Activated CD8-positive, alpha-beta T cell treated with anti-CD3 and anti-CD28 coated beads for 36 hours (primary cell): ENCODE results near the gene RSBN1. TPM values are rescaled to one million over a fixed set of nuclear protein-coding genes. Genes with fewer than 3 reads are reported as not detected.
"Not testable (repeated sequence)": the region's sequence is repeated elsewhere in the genome, so short reads cannot be mapped to it uniquely, and the experiment has no call there.

Experiments used
- ATAC-seq: fragments of 200-7000 bp; cut with Tn5 transposase; one replicate; pipeline ENCODE4 v1.10.0; 2021; ENCODE audit warnings: mild to moderate bottlenecking, moderate library complexity
- CTCF ChIA-PET: fragments of 350-600 bp; sonication (Branson Sonifier 250); formaldehyde crosslinking; loops from one replicate; lab custom pipeline; 2021; ENCODE audit warnings: antibody characterized with exemption; lab: Charles Lee
- POLR2A ChIA-PET: fragments of 350-600 bp; sonication (Branson Sonifier 250); formaldehyde crosslinking; loops from one replicate; lab custom pipeline; 2021; ENCODE audit warnings: antibody characterized with exemption; lab: Charles Lee
- DNase-seq: peaks from one replicate; pipeline ENCODE4 v3.0.0-alpha.2; 2020
- H3K27ac Mint-ChIP-seq: one replicate; pipeline ENCODE4 v1.8.0; 2021; ENCODE audit warnings: mild to moderate bottlenecking, mixed read lengths
- H3K27me3 Mint-ChIP-seq: one replicate; pipeline ENCODE4 v1.8.0; 2021; ENCODE audit warnings: mixed read lengths
- H3K36me3 Mint-ChIP-seq: one replicate; pipeline ENCODE4 v1.8.0; 2021; ENCODE audit warnings: low read depth, mixed read lengths
- H3K4me1 Mint-ChIP-seq: one replicate; pipeline ENCODE4 v1.8.0; 2021; ENCODE audit warnings: low read depth, mixed read lengths
- H3K4me3 Mint-ChIP-seq: one replicate; pipeline ENCODE4 v1.8.0; 2021; ENCODE audit warnings: mild to moderate bottlenecking, moderate library complexity, mixed read lengths
- H3K9me3 Mint-ChIP-seq: one replicate; pipeline ENCODE4 v1.8.0; 2021; ENCODE audit warnings: mixed read lengths
- intact Hi-C: fragments of 100-400 bp; cut with micrococcal nuclease; formaldehyde crosslinking; loops from one replicate; pipeline ENCODE4 v1.10.0; 2022
- total RNA-seq, 2 experiments: library from RNA; stranded (reverse); gene quantifications; one replicate each; pipeline ENCODE4 v1.2.3, GENCODE V29; 2021
- TF ChIP-seq, protein P1 (sequence below): fragments of 200-600 bp; IDR thresholded peaks from one replicate; pipeline ENCODE4 v1.8.0; 2022; ENCODE audit warnings: antibody characterized with exemption, mild to moderate bottlenecking

RSBN1 gene
- total RNA-seq, 2 experiments from 2014 or later = 25.6 to 28.3 TPM

DNA sequence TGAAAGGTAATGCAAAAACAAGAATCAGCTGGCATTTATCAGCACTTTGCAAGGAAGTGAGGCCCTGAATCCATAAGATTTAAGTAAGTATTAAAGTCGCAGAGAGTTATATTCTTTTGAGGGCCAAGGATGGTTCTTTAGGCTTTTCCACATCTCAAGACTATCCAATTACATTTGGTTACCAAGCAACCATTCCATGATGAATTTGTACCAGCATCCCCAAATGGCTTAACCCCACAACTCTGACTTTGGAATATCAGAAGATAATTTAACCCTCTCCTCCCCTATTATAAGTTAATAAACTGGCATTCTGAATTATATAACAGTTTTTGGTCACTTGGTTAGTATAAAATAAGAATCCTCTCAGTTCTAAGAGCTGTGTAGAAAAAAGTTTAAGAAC, 55.8 kb downstream of the RSBN1 start:
- DNase-seq = no peak
- Mint-ChIP-seq H3K4me1 (peaks cover 24% of the 10 kb centered on the region), H3K27ac (no peak overlapping the region), H3K36me3 (peaks cover 23% of the 10 kb centered on the region), H3K9me3 (no peaks in the 10 kb centered on the region), H3K4me3 (no peak overlapping the region), H3K27me3 (no peaks in the 10 kb centered on the region)
- TF ChIP-seq, protein P1, sequence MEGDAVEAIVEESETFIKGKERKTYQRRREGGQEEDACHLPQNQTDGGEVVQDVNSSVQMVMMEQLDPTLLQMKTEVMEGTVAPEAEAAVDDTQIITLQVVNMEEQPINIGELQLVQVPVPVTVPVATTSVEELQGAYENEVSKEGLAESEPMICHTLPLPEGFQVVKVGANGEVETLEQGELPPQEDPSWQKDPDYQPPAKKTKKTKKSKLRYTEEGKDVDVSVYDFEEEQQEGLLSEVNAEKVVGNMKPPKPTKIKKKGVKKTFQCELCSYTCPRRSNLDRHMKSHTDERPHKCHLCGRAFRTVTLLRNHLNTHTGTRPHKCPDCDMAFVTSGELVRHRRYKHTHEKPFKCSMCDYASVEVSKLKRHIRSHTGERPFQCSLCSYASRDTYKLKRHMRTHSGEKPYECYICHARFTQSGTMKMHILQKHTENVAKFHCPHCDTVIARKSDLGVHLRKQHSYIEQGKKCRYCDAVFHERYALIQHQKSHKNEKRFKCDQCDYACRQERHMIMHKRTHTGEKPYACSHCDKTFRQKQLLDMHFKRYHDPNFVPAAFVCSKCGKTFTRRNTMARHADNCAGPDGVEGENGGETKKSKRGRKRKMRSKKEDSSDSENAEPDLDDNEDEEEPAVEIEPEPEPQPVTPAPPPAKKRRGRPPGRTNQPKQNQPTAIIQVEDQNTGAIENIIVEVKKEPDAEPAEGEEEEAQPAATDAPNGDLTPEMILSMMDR = no peak
- intact Hi-C loops = no loop called here
- ATAC-seq = no peak
- ChIA-PET POLR2A (no interaction called here), CTCF (no interaction called here)

DNA sequence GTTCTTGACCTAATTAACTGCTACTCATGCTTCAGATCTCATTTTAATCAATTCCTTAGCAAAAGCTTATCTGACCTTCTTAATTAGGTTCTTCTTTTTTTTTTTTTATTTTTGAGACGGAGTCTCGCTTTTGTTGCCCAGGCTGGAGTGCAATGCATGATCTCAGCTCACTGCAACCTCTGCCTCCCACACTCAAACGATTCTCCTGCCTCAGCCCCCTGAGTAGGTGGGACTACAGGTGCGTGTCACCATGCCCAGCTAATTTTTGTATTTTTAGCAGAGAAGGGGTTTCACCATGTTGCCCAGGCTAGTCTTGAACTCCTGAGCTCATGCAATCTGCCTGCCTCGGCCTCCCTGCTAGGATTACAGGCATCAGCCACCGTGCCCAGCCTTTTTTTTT, 58.9 kb downstream of the RSBN1 start:
- H3K4me3 Mint-ChIP-seq, H3K27me3 Mint-ChIP-seq, H3K27ac Mint-ChIP-seq, DNase-seq, ATAC-seq, H3K9me3 Mint-ChIP-seq, intact Hi-C loops, CTCF ChIA-PET: not testable (repeated sequence)
- POLR2A ChIA-PET = interaction anchor here (0.6 to 1.0 kb wide), 2 partner anchors 13 to 46 kb away, joined by 3 read pairs; no protein-coding TSS in a partner anchor
- peaks cover 17% of the 10 kb centered on the region for H3K4me1 Mint-ChIP-seq
- peaks cover 28% of the 10 kb centered on the region for H3K36me3 Mint-ChIP-seq

DNA sequence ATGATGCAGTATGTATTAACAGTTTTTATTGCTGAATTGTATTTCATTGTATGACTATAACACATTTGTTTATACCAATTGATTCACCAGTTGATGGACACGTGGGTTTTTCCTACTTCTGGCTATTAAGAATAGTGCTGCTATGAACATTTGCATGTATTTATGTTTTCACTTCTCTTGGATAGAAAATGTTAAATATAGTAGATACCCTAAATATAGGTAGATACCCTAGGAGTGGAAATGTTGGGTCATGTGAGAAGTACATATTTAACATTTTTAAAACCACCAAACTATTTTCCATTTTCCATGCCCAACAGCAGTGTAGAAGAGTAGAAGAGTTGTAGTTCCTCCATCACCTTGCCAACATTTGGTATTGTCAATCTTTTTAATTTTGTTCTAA, 60.8 kb downstream of the RSBN1 start:
- intact Hi-C loops = no loop called here
- Mint-ChIP-seq H3K4me1 (peaks cover 8% of the 10 kb centered on the region), H3K9me3 (no peaks in the 10 kb centered on the region), H3K27me3 (no peaks in the 10 kb centered on the region), H3K27ac (no peak overlapping the region), H3K4me3 (no peak overlapping the region), H3K36me3 (peaks cover 21% of the 10 kb centered on the region)
- CTCF ChIA-PET = no interaction called here
- POLR2A ChIA-PET = interaction anchor here (0.5 kb wide), 1 partner anchor 539 kb away, joined by 3 read pairs; no protein-coding TSS in a partner anchor
- ATAC-seq (no peak), DNase-seq (no peak)
- TF ChIP-seq, protein P1 = no peak

DNA sequence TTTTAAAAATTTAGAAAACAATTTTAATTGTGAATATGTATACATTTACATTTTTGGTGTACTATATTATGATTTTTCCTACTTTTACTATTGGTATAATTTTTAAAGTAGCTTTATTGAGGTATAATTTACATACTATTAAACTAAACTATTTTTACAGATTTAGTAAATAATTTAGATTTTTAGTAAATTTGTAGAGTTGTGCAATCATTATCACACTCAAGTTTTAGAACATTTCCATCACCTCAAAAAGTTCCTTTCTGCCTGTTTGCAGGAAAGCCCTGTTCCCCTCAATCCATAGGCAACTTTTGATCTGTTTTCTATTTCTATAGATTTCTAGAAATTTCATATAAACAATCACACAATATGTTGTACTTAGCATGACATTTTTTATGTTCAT, 61.2 kb downstream of the RSBN1 start:
- ChIA-PET POLR2A (interaction anchor here (0.5 kb wide), 1 partner anchor 538 kb away, joined by 3 read pairs; no protein-coding TSS in a partner anchor), CTCF (no interaction called here)
- no peak for DNase-seq
- no peaks in the 10 kb centered on the region for H3K9me3 Mint-ChIP-seq
- H3K27ac Mint-ChIP-seq = no peak overlapping the region
- H3K27me3 Mint-ChIP-seq = no peaks in the 10 kb centered on the region
- H3K4me1 Mint-ChIP-seq = peaks cover 4% of the 10 kb centered on the region
- H3K4me3 Mint-ChIP-seq = no peak overlapping the region
- TF ChIP-seq, protein P1 = no peak
- intact Hi-C loops = no loop called here
- H3K36me3 Mint-ChIP-seq = peaks cover 17% of the 10 kb centered on the region
- no peak for ATAC-seq

DNA sequence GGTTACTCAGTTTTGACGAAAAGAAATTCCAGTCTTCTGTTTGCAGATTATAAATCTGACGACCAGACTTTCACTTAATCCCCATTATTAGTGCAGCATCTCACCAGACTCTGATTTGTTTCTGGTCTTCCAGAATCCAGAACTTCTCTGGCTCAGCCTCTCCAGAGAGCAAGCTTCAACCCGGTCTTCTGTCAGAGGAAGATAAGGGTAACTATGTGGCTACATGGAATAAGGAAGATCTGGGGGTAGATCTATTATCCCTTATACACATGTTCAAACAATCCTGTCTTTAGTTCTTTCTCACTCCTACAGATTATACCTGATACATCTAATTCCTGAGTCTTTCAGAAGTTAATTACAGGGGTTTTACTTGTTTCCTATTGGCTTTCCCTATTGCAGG, 62.9 kb downstream of the RSBN1 start:
- no peaks in the 10 kb centered on the region for H3K4me1 Mint-ChIP-seq
- no peaks in the 10 kb centered on the region for H3K27me3 Mint-ChIP-seq
- DNase-seq (no peak), ATAC-seq (no peak)
- no peaks in the 10 kb centered on the region for H3K9me3 Mint-ChIP-seq
- ChIA-PET POLR2A (interaction anchor here (0.7 kb wide), 1 partner anchor 113 kb away, joined by 3 read pairs; no protein-coding TSS in a partner anchor), CTCF (no interaction called here)
- intact Hi-C loops = no loop called here
- H3K36me3 Mint-ChIP-seq = peaks cover 11% of the 10 kb centered on the region
- no peak overlapping the region for H3K4me3 Mint-ChIP-seq
- TF ChIP-seq, protein P1 = no peak
- peak overlapping the region; percentile 34 for H3K27ac Mint-ChIP-seq
